Activated T-cell treated with anti-CD3 and anti-CD28 coated beads, Interleukin-2, amount 50 U/mL, for 4 hours (primary cell): Measurements from ENCODE around the gene KCNK1. TPM values are rescaled to one million over a fixed set of nuclear protein-coding genes. Genes with fewer than 3 reads are reported as not detected.

Experiments used
- ATAC-seq, 2 donors: fragments of 200-7000 bp; cut with Tn5 transposase; one replicate each; pipeline ENCODE4 v1.10.0; 2021
- DNase-seq: peaks from one replicate; pipeline ENCODE4 v3.0.0-alpha.2; 2020
- H3K27me3 Mint-ChIP-seq: one replicate; pipeline ENCODE4 v1.8.0; 2021; ENCODE audit warnings: low read depth, mixed read lengths
- H3K36me3 Mint-ChIP-seq: one replicate; pipeline ENCODE4 v1.8.0; 2022; ENCODE audit warnings: mixed read lengths; ENCODE audit not compliant: insufficient read depth
- H3K4me1 Mint-ChIP-seq: one replicate; pipeline ENCODE4 v1.8.0; 2021; ENCODE audit warnings: low read depth, mixed read lengths
- H3K4me3 Mint-ChIP-seq: one replicate; pipeline ENCODE4 v1.8.0; 2021; ENCODE audit warnings: mild to moderate bottlenecking, moderate library complexity, mixed read lengths
- H3K9me3 Mint-ChIP-seq: one replicate; pipeline ENCODE4 v1.8.0; 2021; ENCODE audit warnings: mixed read lengths
- total RNA-seq, 3 donors: library from RNA; stranded (reverse); gene quantifications; one replicate each; pipeline ENCODE4 v1.2.1, GENCODE V29; 2021

Gene KCNK1
- total RNA-seq, 3 donors from 2014 or later = 1.2 to 5.2 (median 3.1) TPM

DNA sequence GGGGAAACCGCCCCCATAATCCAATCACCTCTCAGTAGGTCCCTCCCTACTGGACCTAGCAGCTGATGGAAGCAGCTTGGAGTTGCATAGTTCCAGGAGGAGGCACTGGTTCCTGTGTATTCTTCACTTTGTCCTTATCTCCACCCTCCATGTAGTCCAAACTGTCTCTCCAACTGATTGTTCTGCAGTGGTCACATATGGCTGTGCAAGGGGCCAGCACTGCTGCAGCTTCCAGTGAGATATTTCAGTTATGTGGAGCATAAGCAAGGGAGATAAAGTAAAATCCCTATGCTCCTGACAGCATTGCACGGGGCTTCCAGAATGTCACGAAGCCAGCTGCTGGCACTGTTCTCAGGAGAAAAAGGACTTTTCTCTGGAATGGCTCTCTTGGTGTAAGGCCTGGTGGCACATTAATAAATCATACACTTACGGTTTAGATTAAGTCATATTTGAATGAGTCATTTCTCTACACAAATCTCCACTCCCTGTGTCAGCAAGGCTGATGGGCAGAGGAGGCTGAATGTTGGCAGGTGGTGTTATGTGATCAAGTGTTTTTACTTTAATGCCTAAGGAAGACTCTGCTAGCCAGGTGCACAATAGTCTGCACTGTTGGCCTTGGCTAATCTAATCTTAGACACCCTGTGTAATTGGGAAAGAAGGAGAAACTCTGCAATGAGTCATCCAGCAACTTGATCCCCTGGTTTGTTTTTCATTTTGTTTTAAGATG lies 93.4 kb downstream of the KCNK1 start:
- no peaks in the 10 kb centered on the region for H3K4me1 Mint-ChIP-seq
- DNase-seq (no peak), ATAC-seq (no peak)
- no peak overlapping the region for H3K4me3 Mint-ChIP-seq
- H3K27me3 Mint-ChIP-seq = peaks cover 2% of the 10 kb centered on the region
- H3K9me3 Mint-ChIP-seq = peaks cover 4% of the 10 kb centered on the region
- H3K36me3 Mint-ChIP-seq = no peaks in the 10 kb centered on the region

DNA sequence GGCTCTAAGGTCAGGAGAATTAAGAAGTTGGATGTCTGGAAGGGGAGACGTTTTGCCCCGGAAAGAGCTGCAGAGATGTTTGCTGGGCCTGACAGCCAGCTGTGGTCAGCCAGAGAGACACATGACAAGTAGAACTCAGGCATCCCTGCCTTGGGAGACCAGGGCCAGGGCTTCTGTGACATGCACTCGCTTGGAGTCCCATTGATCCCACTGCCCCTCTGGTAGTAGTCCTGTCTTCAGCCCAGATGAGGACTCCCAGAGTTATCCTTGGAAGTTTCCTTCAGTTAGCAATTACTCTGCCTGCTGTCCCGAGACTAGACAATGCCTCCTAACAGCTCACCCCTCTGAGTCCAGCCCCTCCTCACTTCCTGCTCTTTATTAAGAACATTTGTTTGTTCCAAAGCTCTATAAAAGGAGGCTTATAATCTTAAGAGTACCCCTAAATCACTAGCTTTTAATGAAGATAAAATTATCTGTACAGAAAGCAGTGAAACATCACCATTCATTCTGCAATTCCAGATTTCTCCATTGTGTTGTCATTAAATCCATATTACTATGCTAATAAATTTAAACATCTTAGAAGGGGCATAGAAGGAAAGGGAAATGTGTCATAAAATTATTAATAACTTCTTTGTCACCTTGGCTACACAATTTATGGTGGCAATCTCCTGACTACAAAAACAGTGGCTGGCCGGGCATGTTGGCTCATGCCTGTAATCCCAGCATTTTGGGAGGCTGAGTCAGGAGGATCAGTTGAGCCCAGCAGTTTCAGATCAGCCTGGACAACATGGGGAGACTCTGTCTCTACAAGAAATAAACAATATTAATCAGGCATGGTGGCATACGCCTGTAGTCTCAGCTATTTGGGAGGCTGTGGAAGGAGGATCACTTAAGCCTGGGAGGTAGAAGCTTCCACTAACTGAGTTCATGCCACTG lies 94.2 kb downstream of the KCNK1 start:
- DNase-seq (no peak), ATAC-seq (no peak)
- H3K4me1 Mint-ChIP-seq = no peaks in the 10 kb centered on the region
- H3K36me3 Mint-ChIP-seq = no peaks in the 10 kb centered on the region
- no peak overlapping the region for H3K4me3 Mint-ChIP-seq
- peaks cover 7% of the 10 kb centered on the region for H3K9me3 Mint-ChIP-seq
- peaks cover 2% of the 10 kb centered on the region for H3K27me3 Mint-ChIP-seq

DNA sequence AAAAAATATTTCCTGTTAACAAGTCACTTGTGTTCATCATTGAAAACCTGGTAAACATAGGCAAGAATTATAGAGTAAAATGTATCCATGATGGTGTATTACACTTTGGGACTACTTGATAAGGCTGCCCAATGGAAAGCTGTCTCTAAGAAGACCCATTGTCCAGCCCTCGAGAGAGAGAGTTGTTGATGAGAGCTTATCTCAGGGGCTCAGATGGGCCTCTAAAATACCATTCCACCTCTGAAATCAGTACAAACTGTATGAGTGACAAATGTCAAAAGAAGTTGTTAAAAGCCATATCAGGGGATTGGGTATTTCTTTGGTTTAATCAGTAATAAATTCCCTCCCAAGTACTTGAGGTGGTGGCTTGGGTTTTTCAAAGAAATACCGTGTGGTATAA lies 96.1 kb downstream of the KCNK1 start:
- DNase-seq (no peak), ATAC-seq (no peak)
- H3K36me3 Mint-ChIP-seq = no peaks in the 10 kb centered on the region
- H3K4me3 Mint-ChIP-seq = no peak overlapping the region
- no peaks in the 10 kb centered on the region for H3K4me1 Mint-ChIP-seq
- H3K27me3 Mint-ChIP-seq = peaks cover 2% of the 10 kb centered on the region
- peaks cover 7% of the 10 kb centered on the region for H3K9me3 Mint-ChIP-seq

DNA sequence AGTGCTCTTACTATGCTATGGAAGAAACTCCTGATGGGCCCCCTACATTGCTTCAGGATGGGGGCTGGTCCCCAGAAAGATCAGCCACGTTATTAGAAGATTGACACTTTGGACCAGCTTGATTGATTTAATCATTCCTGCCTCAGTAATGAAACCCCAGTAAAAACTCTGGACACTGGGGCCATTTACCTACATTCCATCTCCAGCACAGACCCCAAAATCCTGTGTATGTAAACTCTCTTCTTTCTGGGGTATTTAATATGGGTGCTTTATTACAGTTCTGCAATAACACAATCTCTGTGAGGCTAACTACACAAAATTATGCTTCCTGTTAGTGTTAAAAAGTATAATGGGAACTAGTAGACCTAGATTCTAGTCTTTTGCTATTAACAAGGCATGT lies 96.6 kb downstream of the KCNK1 start:
- no peaks in the 10 kb centered on the region for H3K36me3 Mint-ChIP-seq
- ATAC-seq (no peak), DNase-seq (no peak)
- H3K9me3 Mint-ChIP-seq = peaks cover 7% of the 10 kb centered on the region
- H3K4me1 Mint-ChIP-seq = no peaks in the 10 kb centered on the region
- no peak overlapping the region for H3K4me3 Mint-ChIP-seq
- peaks cover 2% of the 10 kb centered on the region for H3K27me3 Mint-ChIP-seq

DNA sequence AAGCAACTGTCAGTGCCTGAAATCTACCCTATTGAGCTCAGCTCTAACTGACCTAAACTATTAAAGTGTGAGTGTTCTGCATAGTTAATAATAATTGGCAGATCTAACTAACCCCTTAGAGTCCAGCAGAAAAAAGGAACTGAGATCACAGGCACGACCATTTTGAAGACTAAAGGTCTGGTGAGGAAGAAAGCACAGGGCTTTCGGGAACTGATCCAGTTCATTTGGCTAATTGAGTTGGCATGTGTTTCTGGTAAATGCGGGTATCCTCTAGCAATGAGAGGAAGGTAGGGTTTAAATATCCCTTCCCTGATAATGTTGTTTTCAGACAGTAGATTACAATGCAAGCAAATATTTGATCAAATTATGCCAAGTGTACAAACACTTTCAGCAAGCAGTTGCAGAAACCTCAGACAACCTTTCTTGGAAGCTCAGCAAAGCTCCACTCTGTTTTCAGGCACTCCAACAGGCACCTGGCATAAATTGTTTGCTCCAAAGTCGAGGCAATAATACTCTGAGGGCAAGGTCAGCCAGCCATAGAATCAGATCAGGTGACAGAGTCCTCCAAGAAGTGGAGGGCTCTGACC lies 100.8 kb downstream of the KCNK1 start:
- H3K36me3 Mint-ChIP-seq = no peaks in the 10 kb centered on the region

DNA sequence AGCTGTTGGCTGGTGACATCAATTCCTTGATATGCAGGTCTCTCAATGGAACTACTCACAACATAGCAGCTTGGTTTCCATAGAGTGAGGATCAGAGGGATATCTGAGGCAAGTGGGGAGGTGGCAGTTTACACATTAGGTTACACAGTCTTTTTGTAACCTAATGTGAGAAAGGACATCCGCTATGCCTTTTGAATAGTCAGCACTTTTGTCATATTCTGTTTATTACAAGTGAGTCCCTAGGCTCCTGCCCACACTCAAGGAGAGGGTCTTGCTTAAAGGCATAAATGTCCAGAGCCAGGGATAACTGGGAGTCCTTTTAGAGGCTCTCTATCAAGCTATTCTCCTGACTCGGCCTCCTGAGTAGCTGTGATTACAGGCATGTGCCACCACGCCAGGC lies 104.2 kb downstream of the KCNK1 start:
- ATAC-seq = no peak
- Mint-ChIP-seq H3K9me3 (no peaks in the 10 kb centered on the region), H3K36me3 (no peaks in the 10 kb centered on the region), H3K4me3 (no peak overlapping the region), H3K27me3 (peaks cover 3% of the 10 kb centered on the region), H3K4me1 (no peaks in the 10 kb centered on the region)
- DNase-seq = no peak

More for the DNA sequence above, 100.8 kb downstream of the KCNK1 start:
- ATAC-seq = no peak
- Mint-ChIP-seq H3K4me1 (no peaks in the 10 kb centered on the region), H3K9me3 (peaks cover 3% of the 10 kb centered on the region), H3K27me3 (peaks cover 2% of the 10 kb centered on the region), H3K4me3 (no peak overlapping the region)
- no peak for DNase-seq

DNA sequence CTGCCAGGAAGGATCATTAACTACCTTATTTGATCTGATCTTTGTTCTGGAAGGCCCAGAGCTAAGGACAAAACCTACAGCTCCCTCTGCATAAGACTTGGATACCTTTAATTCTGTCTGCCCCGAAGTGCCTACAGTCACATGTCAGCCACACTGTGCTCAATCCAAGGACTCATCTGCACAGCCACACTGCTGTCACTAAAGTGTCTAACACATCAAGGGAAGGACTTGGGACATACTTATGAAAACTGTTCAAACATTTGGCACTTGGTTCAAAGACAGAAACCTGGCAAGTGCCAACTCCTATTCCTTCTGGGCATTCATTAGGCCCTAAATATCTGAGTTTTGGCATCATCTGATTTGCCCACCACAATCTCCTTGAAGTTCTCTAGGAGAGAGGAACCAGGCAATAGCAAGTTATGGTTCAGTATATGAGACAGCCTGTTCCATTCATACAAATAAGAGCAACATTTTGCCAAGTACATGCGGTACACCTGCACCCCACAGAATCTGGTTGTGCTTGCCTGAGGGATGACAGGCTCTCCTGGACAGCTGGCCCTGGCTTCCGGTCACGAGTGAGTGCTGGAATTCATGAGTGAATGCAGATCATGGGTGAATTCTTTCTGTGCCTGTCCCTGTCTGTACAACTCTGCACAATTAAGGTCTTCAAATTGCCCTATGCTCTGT lies 105.9 kb downstream of the KCNK1 start:
- Mint-ChIP-seq H3K36me3 (no peaks in the 10 kb centered on the region), H3K9me3 (no peaks in the 10 kb centered on the region), H3K4me3 (no peak overlapping the region), H3K27me3 (peaks cover 3% of the 10 kb centered on the region), H3K4me1 (no peaks in the 10 kb centered on the region)
- ATAC-seq = no peak
- DNase-seq = no peak

DNA sequence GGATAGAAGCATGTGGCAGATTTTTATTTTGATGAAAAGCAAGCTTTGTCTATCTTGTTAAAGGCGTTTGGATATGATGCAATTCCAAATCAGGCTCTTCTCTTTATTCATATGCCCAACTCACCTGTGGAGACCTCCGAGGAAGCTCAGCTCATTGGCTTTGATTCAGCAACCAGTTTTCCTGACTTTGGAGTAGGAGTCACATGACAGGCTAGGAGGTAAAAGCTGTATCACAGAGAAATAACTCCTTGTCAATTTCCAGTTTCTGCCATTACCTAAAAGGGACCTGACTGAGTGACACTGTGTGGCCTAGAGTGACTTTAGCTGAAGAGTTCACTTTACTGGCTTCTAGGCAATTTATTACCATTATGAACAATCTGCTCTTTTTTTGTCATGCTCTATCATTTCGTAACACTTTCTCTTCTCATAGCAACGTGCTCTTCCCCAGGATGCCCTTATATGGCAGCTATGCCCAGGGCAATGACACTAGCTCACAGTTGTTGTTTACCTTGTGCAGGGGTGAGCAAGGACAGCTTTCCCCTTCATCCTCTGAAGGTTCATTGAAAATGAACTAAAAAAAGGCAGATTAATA lies 107.2 kb downstream of the KCNK1 start:
- Mint-ChIP-seq H3K9me3 (no peaks in the 10 kb centered on the region), H3K36me3 (no peaks in the 10 kb centered on the region), H3K4me3 (no peak overlapping the region), H3K27me3 (peaks cover 3% of the 10 kb centered on the region), H3K4me1 (no peaks in the 10 kb centered on the region)
- ATAC-seq (peak in 1 of 2 donors; percentile 14), DNase-seq (no peak)
